Endometrial microvascular endothelial cells (primary cell): ENCODE data around the gene MAN2A2. TPM values are rescaled to one million over a fixed set of nuclear protein-coding genes. Genes with fewer than 3 reads are reported as not detected.

Experiments used
- in situ Hi-C: cut with HindIII; loops from 2 replicates; pipeline ENCODE4 v1.10.0; 2017; ENCODE audit warnings: low sequenced_read_pairs, low pct_unique_long_range_greater_than_20kb; ENCODE audit errors: inconsistent ontology term
- total RNA-seq: library from RNA; depleted of rRNA; stranded (reverse); fragments of >200 nt; gene quantifications from one replicate; pipeline ENCODE4 v1.2.3, GENCODE V29; 2015; ENCODE audit errors: inconsistent ontology term

MAN2A2 gene
- total RNA-seq, 1 donor from 2014 or later = 25.9 TPM

DNA sequence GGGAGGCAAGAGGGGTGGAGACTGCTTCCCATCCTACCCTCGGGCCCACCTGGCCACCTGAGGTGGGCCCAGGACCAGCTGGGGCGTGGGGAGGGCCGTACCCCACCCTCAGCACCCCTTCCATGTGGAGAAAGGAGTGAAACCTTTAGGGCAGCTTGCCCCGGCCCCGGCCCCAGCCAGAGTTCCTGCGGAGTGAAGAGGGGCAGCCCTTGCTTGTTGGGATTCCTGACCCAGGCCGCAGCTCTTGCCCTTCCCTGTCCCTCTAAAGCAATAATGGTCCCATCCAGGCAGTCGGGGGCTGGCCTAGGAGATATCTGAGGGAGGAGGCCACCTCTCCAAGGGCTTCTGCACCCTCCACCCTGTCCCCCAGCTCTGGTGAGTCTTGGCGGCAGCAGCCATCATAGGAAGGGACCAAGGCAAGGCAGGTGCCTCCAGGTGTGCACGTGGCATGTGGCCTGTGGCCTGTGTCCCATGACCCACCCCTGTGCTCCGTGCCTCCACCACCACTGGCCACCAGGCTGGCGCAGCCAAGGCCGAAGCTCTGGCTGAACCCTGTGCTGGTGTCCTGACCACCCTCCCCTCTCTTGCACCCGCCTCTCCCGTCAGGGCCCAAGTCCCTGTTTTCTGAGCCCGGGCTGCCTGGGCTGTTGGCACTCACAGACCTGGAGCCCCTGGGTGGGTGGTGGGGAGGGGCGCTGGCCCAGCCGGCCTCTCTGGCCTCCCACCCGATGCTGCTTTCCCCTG is 21.0 kb upstream of the MAN2A2 start:
- in situ Hi-C loops = no loop called here

DNA sequence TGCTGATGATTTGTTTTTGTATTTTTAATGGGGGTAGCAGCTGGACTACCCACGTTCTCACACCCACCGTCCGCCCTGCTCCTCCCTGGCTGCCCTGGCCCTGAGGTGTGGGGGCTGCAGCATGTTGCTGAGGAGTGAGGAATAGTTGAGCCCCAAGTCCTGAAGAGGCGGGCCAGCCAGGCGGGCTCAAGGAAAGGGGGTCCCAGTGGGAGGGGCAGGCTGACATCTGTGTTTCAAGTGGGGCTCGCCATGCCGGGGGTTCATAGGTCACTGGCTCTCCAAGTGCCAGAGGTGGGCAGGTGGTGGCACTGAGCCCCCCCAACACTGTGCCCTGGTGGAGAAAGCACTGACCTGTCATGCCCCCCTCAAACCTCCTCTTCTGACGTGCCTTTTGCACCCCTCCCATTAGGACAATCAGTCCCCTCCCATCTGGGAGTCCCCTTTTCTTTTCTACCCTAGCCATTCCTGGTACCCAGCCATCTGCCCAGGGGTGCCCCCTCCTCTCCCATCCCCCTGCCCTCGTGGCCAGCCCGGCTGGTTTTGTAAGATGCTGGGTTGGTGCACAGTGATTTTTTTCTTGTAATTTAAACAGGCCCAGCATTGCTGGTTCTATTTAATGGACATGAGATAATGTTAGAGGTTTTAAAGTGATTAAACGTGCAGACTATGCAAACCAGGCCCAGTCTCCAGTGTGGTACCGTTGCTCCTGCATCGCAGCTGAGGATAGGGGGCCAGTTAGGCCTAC is 20.1 kb upstream of the MAN2A2 start:
- in situ Hi-C loops = no loop called here

DNA sequence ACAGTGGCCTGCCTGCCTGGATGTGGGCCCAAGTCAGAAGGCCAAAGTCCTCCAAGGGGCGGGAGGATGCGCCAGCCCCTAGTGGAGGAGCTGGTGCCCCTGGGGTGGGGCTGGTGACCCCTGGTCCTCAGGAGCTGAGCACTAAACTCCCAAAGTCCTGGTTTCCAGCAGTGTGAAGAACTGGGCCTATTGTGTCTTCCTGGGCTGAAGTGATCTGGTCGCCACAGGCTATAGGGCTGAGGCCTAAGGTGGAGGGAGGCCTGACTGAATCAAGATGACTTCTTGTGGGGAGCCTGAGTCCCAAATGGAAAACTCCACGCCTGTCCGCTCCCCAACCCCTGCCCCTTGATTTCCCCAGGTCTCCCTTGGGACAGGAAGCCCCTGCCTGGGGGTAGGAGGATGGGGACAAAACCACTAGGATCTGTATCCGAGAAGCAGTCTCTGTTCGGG is 19.6 kb upstream of the MAN2A2 start:
- in situ Hi-C loops = no loop called here

DNA sequence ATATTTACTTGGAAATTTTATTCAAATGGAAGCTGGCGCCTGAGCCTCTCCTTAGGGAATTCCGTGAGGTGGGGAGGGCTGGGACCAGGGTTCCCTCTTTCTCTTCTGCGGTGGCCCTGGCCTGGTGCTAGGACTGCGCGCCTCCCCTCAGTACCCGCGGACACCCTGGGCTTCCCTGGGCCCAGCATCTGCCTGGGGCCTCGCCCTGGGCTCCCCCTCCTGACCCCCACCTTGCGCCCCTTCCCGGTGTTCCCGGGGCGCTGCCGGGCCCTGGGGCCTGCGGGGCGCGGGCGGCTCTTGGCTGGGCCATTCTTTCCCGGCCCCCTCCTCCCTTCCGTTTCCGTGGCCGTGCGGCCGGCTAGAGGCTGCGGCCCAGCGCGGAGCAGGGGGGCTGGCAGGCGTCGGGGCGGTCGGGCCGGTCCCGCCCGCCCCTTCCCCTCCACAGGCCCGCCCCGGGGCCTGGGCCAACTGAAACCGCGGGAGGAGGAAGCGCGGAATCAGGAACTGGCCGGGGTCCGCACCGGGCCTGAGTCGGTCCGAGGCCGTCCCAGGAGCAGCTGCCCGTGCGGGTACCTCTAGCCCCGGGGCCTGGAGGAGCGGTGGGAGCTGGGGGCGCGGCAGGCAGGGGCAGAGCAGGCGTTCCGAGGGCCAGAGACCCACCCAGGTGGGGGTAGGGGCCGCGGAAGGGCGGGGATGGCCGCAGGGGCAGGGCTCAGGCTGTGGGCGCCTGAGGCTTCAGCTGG is 19.0 kb upstream of the MAN2A2 start, which contains the start of gene FES:
Gene FES (plus strand): TSS at position 529 of the 743 bp plus-strand sequence. CDS start 542 bp downstream, outside the sequence.
- in situ Hi-C loops = no loop called here

DNA sequence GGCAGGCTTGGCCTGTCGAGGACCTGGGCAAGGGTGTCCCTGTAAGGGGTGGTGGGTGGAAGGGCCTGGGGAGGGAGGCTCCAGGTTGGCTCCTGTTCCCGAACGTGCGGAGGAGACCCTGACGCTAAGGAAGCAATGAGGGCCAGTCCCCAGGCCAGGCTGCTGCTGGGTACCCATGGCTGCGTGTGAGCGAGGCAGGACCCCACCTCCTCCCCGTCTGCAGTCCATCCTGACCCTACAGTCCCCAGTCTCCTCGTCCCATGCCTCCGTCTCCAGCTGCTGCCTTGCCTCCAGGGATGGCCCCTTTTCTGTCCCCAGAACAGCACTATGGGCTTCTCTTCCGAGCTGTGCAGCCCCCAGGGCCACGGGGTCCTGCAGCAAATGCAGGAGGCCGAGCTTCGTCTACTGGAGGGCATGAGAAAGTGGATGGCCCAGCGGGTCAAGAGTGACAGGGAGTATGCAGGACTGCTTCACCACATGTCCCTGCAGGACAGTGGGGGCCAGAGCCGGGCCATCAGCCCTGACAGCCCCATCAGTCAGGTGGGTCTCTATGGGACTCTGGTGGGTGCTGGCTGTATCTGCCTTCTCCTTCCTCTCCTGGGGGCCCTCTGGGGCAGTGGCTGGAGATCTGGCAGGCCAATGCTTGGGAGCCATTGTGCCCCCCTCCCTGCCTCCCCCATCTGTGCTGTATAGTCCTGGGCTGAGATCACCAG is 18.2 kb upstream of the MAN2A2 start:
- in situ Hi-C loops = no loop called here

DNA sequence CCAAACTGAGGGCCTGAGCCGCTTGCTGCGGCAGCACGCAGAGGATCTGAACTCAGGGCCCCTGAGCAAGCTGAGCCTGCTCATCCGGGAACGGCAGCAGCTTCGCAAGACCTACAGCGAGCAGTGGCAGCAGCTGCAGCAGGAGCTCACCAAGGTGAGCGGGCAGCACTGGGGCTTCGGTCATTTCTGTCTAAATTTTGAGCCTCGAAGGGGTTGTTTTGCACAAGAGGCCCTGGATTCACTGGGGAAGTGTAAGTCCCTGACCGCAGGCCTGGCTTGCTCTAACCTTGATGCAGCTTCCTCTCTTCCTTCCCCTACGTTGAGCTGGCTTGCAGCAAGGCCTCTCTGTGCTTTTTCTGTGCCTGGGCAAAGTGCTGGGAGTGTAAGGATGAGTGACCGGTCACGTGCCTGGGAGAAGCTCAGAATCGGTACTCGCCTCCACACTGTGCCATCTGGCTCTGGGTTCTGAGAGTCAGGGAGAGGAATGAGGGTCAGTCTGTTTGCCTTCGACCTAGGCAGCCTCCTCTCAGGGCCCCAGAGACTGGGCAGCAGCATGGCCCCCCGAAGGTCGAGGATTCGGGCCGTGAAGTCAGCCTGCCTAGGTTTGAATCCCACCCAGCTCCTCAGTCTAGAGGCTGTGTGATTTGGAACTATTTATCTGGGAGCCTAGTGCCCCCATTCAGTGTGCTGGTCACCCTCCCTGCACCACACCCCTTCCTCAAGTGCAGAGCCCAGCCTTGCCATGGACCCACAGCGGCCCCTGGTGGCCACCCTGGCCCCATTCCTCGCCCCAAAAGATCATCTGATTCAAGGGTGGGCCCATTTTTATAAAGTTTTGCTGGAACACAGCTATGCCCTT is 17.4 kb upstream of the MAN2A2 start:
- in situ Hi-C loops = no loop called here

DNA sequence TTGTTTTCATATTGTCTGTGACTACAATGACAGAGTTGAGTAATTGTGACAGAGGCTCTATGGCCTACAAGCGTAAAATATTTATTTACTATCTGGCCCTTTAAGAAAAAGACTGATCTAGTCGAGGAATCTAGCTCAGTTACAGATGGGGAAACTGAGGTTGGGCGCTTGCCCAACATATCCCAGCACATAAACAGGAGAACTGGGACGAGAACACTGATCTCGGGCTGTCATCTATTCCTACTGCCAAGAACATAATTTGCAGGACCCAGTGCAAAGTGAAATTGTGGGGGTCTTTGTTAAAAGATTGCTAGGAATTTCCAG is 16.8 kb upstream of the MAN2A2 start:
- in situ Hi-C loops = no loop called here

DNA sequence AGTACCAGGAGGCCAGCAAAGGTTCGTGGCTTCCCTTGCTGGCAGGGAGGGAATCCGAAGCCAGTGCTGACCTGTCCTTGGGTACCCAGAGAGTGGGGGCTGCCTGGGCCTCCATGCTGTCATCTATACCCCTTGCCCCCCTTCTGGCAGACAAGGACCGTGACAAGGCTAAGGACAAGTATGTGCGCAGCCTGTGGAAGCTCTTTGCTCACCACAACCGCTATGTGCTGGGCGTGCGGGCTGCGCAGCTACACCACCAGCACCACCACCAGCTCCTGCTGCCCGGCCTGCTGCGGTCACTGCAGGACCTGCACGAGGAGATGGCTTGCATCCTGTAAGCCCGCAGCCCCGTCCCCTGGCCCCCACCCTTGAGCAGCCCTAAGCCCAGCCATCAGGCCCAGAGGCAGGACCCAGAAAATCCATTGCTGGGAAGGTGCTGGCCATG is 16.0 kb upstream of the MAN2A2 start:
- in situ Hi-C loops = no loop called here

DNA sequence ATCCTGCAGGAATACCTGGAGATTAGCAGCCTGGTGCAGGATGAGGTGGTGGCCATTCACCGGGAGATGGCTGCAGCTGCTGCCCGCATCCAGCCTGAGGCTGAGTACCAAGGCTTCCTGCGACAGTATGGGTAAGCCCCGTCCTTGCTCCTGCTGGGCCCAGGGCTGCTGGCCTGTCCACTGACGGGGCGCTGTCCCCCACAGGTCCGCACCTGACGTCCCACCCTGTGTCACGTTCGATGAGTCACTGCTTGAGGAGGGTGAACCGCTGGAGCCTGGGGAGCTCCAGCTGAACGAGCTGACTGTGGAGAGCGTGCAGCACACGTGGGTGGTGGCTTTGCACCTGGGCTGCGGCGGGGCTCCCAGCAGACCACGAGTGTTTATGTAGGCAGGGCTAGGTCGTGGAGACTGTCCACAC is 13.8 kb upstream of the MAN2A2 start:
- in situ Hi-C loops = no loop called here

DNA sequence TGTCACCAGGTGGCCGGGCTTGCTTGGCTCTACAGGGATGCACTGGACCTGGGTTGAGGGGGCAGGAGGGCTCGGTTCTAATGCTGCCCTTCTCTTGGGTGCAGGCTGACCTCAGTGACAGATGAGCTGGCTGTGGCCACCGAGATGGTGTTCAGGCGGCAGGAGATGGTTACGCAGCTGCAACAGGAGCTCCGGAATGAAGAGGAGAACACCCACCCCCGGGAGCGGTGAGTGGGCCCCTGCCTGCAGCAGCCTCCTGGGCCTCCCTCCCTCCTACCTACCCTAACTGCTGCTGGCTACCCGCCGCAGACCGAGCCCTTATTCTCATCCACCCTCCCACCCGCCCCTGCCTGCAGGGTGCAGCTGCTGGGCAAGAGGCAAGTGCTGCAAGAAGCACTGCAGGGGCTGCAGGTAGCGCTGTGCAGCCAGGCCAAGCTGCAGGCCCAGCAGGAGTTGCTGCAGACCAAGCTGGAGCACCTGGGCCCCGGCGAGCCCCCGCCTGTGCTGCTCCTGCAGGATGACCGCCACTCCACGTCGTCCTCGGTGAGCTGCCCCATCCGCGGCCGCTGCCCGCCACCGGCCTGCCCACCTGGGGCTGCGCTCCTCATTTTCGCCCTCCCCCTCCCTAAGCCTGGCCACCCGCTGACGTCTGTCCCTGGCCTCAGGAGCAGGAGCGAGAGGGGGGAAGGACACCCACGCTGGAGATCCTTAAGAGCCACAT is 13.2 kb upstream of the MAN2A2 start:
- in situ Hi-C loops = no loop called here

DNA sequence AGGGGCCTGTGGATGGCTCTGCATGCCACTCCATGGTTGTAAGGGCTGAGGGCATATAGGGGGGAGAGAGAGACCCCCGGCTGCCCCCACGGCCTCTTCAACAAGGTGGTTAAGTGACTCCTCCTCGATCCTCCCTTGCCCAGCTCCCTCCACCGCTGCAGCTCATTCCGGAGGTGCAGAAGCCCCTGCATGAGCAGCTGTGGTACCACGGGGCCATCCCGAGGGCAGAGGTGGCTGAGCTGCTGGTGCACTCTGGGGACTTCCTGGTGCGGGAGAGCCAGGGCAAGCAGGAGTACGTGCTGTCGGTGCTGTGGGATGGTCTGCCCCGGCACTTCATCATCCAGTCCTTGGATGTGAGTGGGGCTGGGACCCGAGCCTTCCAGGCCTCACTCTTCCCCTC is 12.3 kb upstream of the MAN2A2 start:
- in situ Hi-C loops = no loop called here

DNA sequence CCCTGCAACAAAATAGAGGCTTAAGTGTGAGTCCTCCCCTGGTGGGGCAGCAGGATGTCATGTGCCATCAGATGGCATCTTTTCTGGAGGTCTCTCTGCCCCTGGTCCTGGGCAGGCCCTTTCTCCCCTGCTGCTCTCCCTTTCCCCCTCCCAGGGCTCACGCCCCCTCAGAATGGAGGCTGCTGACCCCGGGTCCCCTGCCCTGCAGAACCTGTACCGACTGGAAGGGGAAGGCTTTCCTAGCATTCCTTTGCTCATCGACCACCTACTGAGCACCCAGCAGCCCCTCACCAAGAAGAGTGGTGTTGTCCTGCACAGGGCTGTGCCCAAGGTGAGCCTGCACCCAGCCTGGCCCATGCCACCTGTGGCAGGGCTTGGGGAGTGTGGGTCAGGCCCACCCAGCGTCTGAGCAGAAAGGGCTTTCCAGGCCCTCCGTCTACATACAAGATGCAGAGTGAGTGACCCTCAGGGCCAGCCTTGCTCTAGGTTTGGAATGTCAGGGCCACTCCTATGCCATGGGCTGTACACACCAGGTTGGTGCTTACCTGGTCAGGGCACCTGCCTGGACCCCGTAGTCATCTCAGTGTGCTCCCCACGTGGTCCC is 11.7 kb upstream of the MAN2A2 start:
- in situ Hi-C loops = no loop called here

DNA sequence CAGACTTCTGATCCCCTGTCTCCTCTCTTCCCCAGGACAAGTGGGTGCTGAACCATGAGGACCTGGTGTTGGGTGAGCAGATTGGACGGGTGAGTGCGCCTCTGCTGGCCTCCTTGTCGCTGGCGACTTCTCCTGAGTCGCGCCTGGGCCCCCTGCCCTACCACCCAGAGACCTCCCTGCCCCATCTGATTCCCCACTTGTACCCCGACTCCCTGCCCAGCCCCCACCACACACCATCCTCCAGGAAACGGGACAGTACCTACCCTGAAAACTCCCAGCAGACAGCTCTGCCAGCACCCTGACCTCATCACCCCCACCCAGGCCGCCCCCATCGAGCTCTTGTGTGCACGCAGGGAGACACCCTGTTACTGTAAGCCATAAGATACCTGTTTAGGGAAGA is 11.1 kb upstream of the MAN2A2 start:
- in situ Hi-C loops = no loop called here

DNA sequence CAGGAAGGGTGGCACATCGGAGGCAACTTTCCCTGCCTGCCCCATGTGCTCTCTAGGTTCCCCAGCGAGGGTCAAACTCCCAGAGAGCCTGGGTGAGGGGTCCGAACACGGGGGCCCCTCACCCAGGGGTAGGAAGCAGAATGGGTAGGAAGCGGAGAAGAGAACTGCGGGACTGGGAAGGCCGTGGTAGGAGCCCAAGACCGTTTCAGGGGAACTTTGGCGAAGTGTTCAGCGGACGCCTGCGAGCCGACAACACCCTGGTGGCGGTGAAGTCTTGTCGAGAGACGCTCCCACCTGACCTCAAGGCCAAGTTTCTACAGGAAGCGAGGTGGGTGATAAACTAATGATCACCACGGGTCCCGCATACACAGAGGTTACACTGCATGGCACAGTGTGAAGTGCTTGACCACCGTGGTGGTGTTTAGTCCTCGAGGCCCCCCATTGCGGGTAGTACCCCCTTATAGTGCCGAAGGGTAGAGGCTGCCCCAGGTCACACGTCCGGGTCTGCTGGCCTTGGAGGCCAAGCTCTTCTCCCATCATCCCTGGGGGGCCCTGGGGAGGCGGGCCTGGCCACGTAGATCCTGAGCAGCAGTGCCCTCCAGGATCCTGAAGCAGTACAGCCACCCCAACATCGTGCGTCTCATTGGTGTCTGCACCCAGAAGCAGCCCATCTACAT is 10.5 kb upstream of the MAN2A2 start:
- in situ Hi-C loops = no loop called here

DNA sequence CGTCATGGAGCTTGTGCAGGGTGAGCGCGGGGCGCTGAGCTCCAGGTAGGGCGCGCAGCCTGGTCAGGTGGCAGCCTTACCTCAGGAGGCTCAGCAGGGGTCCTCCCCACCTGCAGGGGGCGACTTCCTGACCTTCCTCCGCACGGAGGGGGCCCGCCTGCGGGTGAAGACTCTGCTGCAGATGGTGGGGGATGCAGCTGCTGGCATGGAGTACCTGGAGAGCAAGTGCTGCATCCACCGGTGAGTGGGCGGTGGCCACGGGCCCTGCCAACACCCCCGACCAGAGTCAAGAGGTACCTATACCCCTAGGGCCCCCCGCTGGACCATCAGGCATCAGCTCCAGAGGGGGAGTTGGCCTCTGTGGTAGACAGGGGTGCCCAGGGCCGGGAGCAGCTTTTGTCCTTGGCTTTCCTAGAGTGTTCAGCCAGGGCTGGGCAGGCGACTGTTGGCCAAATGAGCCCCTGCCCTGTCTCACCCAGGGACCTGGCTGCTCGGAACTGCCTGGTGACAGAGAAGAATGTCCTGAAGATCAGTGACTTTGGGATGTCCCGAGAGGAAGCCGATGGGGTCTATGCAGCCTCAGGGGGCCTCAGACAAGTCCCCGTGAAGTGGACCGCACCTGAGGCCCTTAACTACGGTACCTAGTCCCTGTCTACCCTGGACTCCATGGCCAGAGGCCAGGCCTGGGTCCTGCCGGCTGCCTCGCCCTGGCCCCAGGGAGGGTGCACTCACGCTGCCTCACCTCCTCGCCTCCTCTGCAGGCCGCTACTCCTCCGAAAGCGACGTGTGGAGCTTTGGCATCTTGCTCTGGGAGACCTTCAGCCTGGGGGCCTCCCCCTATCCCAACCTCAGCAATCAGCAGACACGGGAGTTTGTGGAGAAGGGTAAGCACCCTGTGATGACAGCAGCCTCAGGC is 9.7 kb upstream of the MAN2A2 start:
- in situ Hi-C loops = no loop called here
